GM23338 (cell line): Measurements from ENCODE around the gene SP8. TPM values are rescaled to one million over a fixed set of nuclear protein-coding genes. Genes with fewer than 3 reads are reported as not detected.
A peak's percentile ranks its signal among the peaks of the same experiment; 100 is the strongest.

Source experiments
- ATAC-seq: fragments of 200-7000 bp; cut with Tn5 transposase; 3 replicates; pipeline ENCODE4 v1.9.1; 2020
- DNase-seq: peaks from one replicate; pipeline ENCODE4 v3.0.0-alpha.2; 2015; ENCODE audit warnings: low spot score
- H2AFZ ChIP-seq: fragments of 200-600 bp; sonication (generic); 2 replicates; pipeline ENCODE4 v1.8.0; 2016; ENCODE audit warnings: antibody characterized with exemption, mild to moderate bottlenecking, moderate library complexity
- H3F3A ChIP-seq: fragments of 200-600 bp; sonication (generic); replicated peaks from 2 replicates; pipeline ENCODE4 v1.8.0; 2017; ENCODE audit warnings: antibody characterized with exemption, mixed run types, low read depth
- H3K27ac ChIP-seq: fragments of 200-600 bp; sonication (generic); 2 replicates; pipeline ENCODE4 v1.6.1; 2016; ENCODE audit warnings: low read depth
- H3K27me3 ChIP-seq: fragments of 200-600 bp; sonication (generic); 2 replicates; pipeline ENCODE4 v1.8.0; 2016; ENCODE audit warnings: mild to moderate bottlenecking, mixed run types, moderate library complexity; ENCODE audit not compliant: insufficient read depth
- H3K36me3 ChIP-seq: fragments of 200-600 bp; sonication (generic); 2 replicates; pipeline ENCODE4 v1.8.0; 2016; ENCODE audit warnings: mild to moderate bottlenecking; ENCODE audit not compliant: insufficient read depth
- H3K4me1 ChIP-seq: fragments of 200-600 bp; sonication (generic); 2 replicates; pipeline ENCODE4 v1.8.0; 2016; ENCODE audit warnings: mild to moderate bottlenecking, moderate library complexity; ENCODE audit not compliant: insufficient read depth
- H3K4me2 ChIP-seq: fragments of 200-600 bp; sonication (generic); 2 replicates; pipeline ENCODE4 v1.7.1; 2017; ENCODE audit warnings: mixed run types
- H3K4me3 ChIP-seq: fragments of 200-600 bp; sonication (generic); 2 replicates; pipeline ENCODE4 v1.6.1; 2016; ENCODE audit warnings: mixed run types
- H3K79me2 ChIP-seq: fragments of 200-600 bp; sonication (generic); replicated peaks from 2 replicates; pipeline ENCODE4 v1.8.0; 2017; ENCODE audit warnings: mild to moderate bottlenecking; ENCODE audit not compliant: insufficient read depth
- H3K9me2 ChIP-seq: fragments of 200-600 bp; sonication (generic); 2 replicates; pipeline ENCODE4 v1.8.0; 2017; ENCODE audit not compliant: insufficient read depth
- H4K20me1 ChIP-seq: fragments of 200-600 bp; sonication (generic); replicated peaks from 2 replicates; pipeline ENCODE4 v1.8.0; 2017; ENCODE audit warnings: mild to moderate bottlenecking; ENCODE audit not compliant: insufficient read depth
- H3K27ac Mint-ChIP-seq: 2 replicates; pipeline ENCODE4 v1.8.0; 2020; ENCODE audit warnings: inconsistent platforms, mild to moderate bottlenecking, moderate library complexity, mixed read lengths
- H3K27me3 Mint-ChIP-seq: 3 replicates; pipeline ENCODE4 v1.8.0; 2022; ENCODE audit warnings: low read depth, mild to moderate bottlenecking, moderate library complexity, mixed read lengths, inconsistent platforms; ENCODE audit not compliant: insufficient read depth, poor library complexity
- H3K36me3 Mint-ChIP-seq: 3 replicates; pipeline ENCODE4 v1.8.0; 2021; ENCODE audit warnings: low read depth, mild to moderate bottlenecking, inconsistent platforms, moderate library complexity, mixed read lengths
- H3K4me1 Mint-ChIP-seq: 3 replicates; pipeline ENCODE4 v1.8.0; 2020; ENCODE audit warnings: mild to moderate bottlenecking, inconsistent platforms, mixed read lengths
- H3K4me3 Mint-ChIP-seq: 3 replicates; pipeline ENCODE4 v1.8.0; 2021; ENCODE audit warnings: moderate library complexity, mild to moderate bottlenecking, inconsistent platforms, mixed read lengths
- H3K9me3 Mint-ChIP-seq: 3 replicates; pipeline ENCODE4 v1.8.0; 2020; ENCODE audit warnings: moderate library complexity, mild to moderate bottlenecking, inconsistent platforms, mixed read lengths
- CTCF ChIP-seq, 2 experiments: fragments of 200-600 bp in 1 of 2; sonication (generic) in 1 of 2; conservative IDR thresholded peaks; 2 replicates each; pipeline versions ENCODE4 v1.5.1 to v1.6.1; 2016 to 2017; ENCODE audit warnings: antibody characterized with exemption in 2 of 2, low read depth in 2 of 2, mild to moderate bottlenecking in 2 of 2, moderate library complexity in 1 of 2
- ETS1 ChIP-seq: IDR thresholded peaks from 2 replicates; pipeline ENCODE4 v1.6.1; 2016; ENCODE audit warnings: antibody characterized with exemption
- EZH2 ChIP-seq: fragments of 200-600 bp; sonication (generic); IDR thresholded peaks from one replicate; pipeline ENCODE4 v1.8.0; 2017; ENCODE audit warnings: antibody characterized with exemption, mild to moderate bottlenecking, low read depth; ENCODE audit not compliant: unreplicated experiment
- EZH2phosphoT487 ChIP-seq: fragments of 200-600 bp; sonication (generic); IDR thresholded peaks from one replicate; pipeline ENCODE4 v1.8.1; 2018; ENCODE audit warnings: antibody characterized with exemption; ENCODE audit not compliant: unreplicated experiment
- NANOG ChIP-seq: IDR thresholded peaks from 2 replicates; pipeline ENCODE4 v1.6.1; 2016; ENCODE audit warnings: antibody characterized with exemption, borderline replicate concordance
- POLR2AphosphoS5 ChIP-seq: IDR thresholded peaks from 2 replicates; pipeline ENCODE4 v1.6.1; 2016; ENCODE audit warnings: antibody characterized with exemption, low read depth
- STAT1 ChIP-seq: IDR thresholded peaks from one replicate; pipeline ENCODE4 v1.6.1; 2016; ENCODE audit warnings: antibody characterized with exemption; ENCODE audit not compliant: unreplicated experiment
- ZNF331 ChIP-seq: fragments of 250-450 bp; sonication (Bioruptor Pico); IDR thresholded peaks from 2 replicates; pipeline ENCODE4 v1.5.0; 2020; ENCODE audit warnings: low read depth, mild to moderate bottlenecking, moderate library complexity
- ZNF462 ChIP-seq: fragments of 250-450 bp; sonication (Bioruptor Pico); IDR thresholded peaks from 2 replicates; pipeline ENCODE4 v1.5.0; 2020; ENCODE audit warnings: mild to moderate bottlenecking, moderate library complexity
- polyA plus RNA-seq: library from polyadenylated mRNA; unstranded; fragments of >200 nt; fragmentation: Nextera tagmentation; extraction: Ambion mirVana; gene quantifications from 2 replicates; pipeline ENCODE4 v1.2.1, GENCODE V29; 2016
- total RNA-seq: library from RNA; depleted of rRNA; stranded (reverse); fragments of >200 nt; shearing (Covaris generic); gene quantifications from 2 replicates; pipeline ENCODE4 v1.2.3, GENCODE V29; 2014

Gene SP8
- total and polyA plus RNA-seq, 2 experiments from 2014 or later: 3.7 to 6.7 TPM

- peak overlapping the region; percentile 84 for H3K4me2 ChIP-seq
- peak overlapping the region; percentile 85; the same call in 1 of the 2 replicates for H3K27ac Mint-ChIP-seq
- H3K4me3 Mint-ChIP-seq: peak overlapping the region; percentile 94
- ATAC-seq (peak; percentile 19), DNase-seq (peak; percentile 77)
- no peaks in the 10 kb centered on the region for H3K9me3 Mint-ChIP-seq
- H4K20me1 ChIP-seq: no peaks in the 10 kb centered on the region
- TF ChIP-seq EZH2 (peak; percentile 9), POLR2AphosphoS5 (no peak; the same call in none of the 2 replicates)
- peaks cover 10% of the 10 kb centered on the region; the same call in 1 of the 2 replicates for H3F3A ChIP-seq
- peaks cover 66% of the 10 kb centered on the region for H3K4me1 ChIP-seq
- H3K9me2 ChIP-seq: no peaks in the 10 kb centered on the region
- no peak overlapping the region for H2AFZ ChIP-seq
- peak overlapping the region; percentile 67 for H3K4me3 ChIP-seq
- no peak overlapping the region for H3K27ac ChIP-seq
- peaks cover 39% of the 10 kb centered on the region for H3K27me3 ChIP-seq
- H3K27me3 Mint-ChIP-seq: peaks cover 50% of the 10 kb centered on the region
- no peaks in the 10 kb centered on the region; the same call in 2 of the 3 replicates for H3K36me3 Mint-ChIP-seq
- peaks cover 55% of the 10 kb centered on the region for H3K4me1 Mint-ChIP-seq
- no peaks in the 10 kb centered on the region for H3K36me3 ChIP-seq
- no peaks in the 10 kb centered on the region for H3K79me2 ChIP-seq
Measured at GRCh38 chr7:20797462-20798080, 10.9 kb upstream of the SP8 start.

GRCh38 chr7:20797042-20797461 lies 10.4 kb upstream of the SP8 start:
- Histone ChIP-seq H3K36me3 (no peaks in the 10 kb centered on the region), H4K20me1 (no peaks in the 10 kb centered on the region), H3K4me2 (peak overlapping the region; percentile 84), H3K79me2 (no peaks in the 10 kb centered on the region), H3K4me1 (peaks cover 71% of the 10 kb centered on the region), H3K4me3 (peak overlapping the region; percentile 67), H3F3A (peaks cover 11% of the 10 kb centered on the region; the same call in 1 of the 2 replicates), H2AFZ (no peak overlapping the region), H3K9me2 (no peaks in the 10 kb centered on the region), H3K27ac (no peak overlapping the region), H3K27me3 (peaks cover 44% of the 10 kb centered on the region)
- Mint-ChIP-seq H3K27ac (no peak overlapping the region), H3K36me3 (no peaks in the 10 kb centered on the region; the same call in 2 of the 3 replicates), H3K4me3 (peak overlapping the region; percentile 94), H3K9me3 (no peaks in the 10 kb centered on the region), H3K27me3 (peaks cover 52% of the 10 kb centered on the region), H3K4me1 (peaks cover 59% of the 10 kb centered on the region)
- DNase-seq (no peak), ATAC-seq (no peak)
- no peak for TF ChIP-seq ZNF331 (CRISPR knock-in tag)
- TF ChIP-seq ETS1: no peak
- no peak for TF ChIP-seq NANOG
- no peak for TF ChIP-seq ZNF462 (CRISPR knock-in tag)
- no peak for TF ChIP-seq EZH2
- TF ChIP-seq CTCF (conservative IDR thresholded peaks at IDR 0.05; ENCODE audit: low read depth in 2 of 2): no peak
- no peak for TF ChIP-seq EZH2phosphoT487
- no peak for TF ChIP-seq STAT1
